Esophagus (tissue), 2 donors: Measurements from ENCODE around the gene FHIT. TPM values are rescaled to one million over a fixed set of nuclear protein-coding genes. Genes with fewer than 3 reads are reported as not detected.

Experiments used
- H3K27ac ChIP-seq, 2 donors: one replicate each; pipeline ENCODE4 v1.5.1; 2013; ENCODE audit warnings: low read depth in 2 of 2, mild to moderate bottlenecking in 2 of 2, inconsistent platforms in 1 of 2, low read length in 1 of 2, moderate library complexity in 1 of 2
- H3K27me3 ChIP-seq, 2 donors: one replicate each; pipeline ENCODE4 v1.6.1; 2013; ENCODE audit warnings: low read length in 2 of 2, control low read depth in 1 of 2, mild to moderate bottlenecking in 1 of 2; ENCODE audit not compliant: insufficient read depth in 2 of 2, control insufficient read depth in 1 of 2
- H3K36me3 ChIP-seq, 2 donors: one replicate each; pipeline ENCODE4 v1.6.1; 2013; ENCODE audit warnings: low read length in 1 of 2; ENCODE audit not compliant: control insufficient read depth in 2 of 2, insufficient read depth in 2 of 2
- H3K4me1 ChIP-seq, 2 donors: one replicate each; pipeline ENCODE4 v1.6.1; 2013; ENCODE audit warnings: low read length in 1 of 2; ENCODE audit not compliant: control insufficient read depth in 2 of 2, insufficient read depth in 2 of 2
- H3K4me3 ChIP-seq, 2 donors: one replicate each; pipeline ENCODE4 v1.5.1; 2013; ENCODE audit warnings: low read length in 2 of 2, mild to moderate bottlenecking in 2 of 2, low read depth in 1 of 2, moderate library complexity in 1 of 2
- H3K9me3 ChIP-seq, 2 donors: one replicate each; pipeline ENCODE4 v1.6.1; 2013; ENCODE audit warnings: mild to moderate bottlenecking in 2 of 2, low read depth in 1 of 2, low read length in 1 of 2, moderate library complexity in 1 of 2; ENCODE audit not compliant: control insufficient read depth in 2 of 2, insufficient read depth in 1 of 2
- WGBS, 2 donors: extraction: QIAGEN DNeasy Blood & Tissue Kit; methylation state at CpG; one replicate each; pipeline ENCODE4 v1.1.7; 2013; 5-methylcytosine and 5-hydroxymethylcytosine counted together
- polyA plus RNA-seq, 2 donors: library from polyadenylated mRNA; stranded (reverse); fragments of 200-250 nt; gene quantifications; one replicate each; pipeline ENCODE4 v1.2.3, GENCODE V29; 2013
- donor health status: healthy with polysubstance abuse.
- donor health status: Bipolar disorder and iron deficiency.

FHIT gene
- polyA plus RNA-seq, 2 donors = 3.4 to 5.0 TPM

DNA sequence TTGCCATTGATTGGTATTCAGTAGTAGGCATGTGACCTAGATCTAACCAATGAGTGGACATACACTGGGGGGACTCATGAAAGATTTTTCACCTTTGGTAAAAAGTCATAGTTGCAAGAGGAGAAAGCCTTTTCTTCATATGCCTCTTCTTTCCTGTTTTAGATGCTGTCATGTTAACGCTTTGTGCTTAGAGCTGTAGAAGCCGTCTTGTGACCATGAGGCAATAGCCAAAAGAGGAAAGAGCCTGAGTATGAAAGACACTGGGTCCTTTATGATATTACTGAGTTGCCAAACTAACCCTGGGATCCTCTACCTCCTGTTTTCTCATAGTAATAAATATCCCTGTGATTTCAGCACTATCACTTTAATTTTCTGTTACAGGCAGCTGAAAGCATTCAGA is 396.0 kb downstream of the FHIT start:
- Histone ChIP-seq H3K9me3 (no peaks in the 10 kb centered on the region), H3K4me3 (no peak overlapping the region), H3K27me3 (no peaks in the 10 kb centered on the region), H3K27ac (no peak overlapping the region), H3K4me1 (no peaks in the 10 kb centered on the region), H3K36me3 (no peaks in the 10 kb centered on the region)
- WGBS, 2 donors = 89 to 97% methylated on average over 2 of the region's 2 CpGs

DNA sequence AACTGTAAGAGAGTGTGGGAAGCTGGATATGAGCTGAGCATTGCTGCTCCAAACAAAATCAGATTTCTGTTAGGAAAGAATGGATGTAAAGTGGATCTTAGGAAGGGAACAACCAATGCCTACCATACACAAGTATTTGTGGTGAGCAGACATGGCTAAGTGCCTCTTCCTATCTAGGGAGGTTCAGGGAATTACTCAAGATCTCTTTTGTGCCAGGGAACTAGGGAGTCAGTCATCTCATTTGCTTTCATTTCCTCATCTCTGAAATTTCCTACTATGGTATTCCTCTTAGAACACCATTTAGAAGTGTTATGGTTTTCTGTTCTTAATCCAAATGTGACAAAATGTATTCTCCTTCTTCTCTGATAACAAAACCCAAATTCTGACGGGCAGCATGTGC is 396.5 kb downstream of the FHIT start:
- no peak overlapping the region for H3K27ac ChIP-seq
- WGBS, 2 donors = 85 to 88% methylated on average over 1 of the region's 1 CpG
- H3K9me3 ChIP-seq = no peaks in the 10 kb centered on the region
- H3K4me3 ChIP-seq = no peak overlapping the region
- H3K4me1 ChIP-seq = no peaks in the 10 kb centered on the region
- H3K36me3 ChIP-seq = no peaks in the 10 kb centered on the region
- no peaks in the 10 kb centered on the region for H3K27me3 ChIP-seq

- Histone ChIP-seq H3K4me1 (no peaks in the 10 kb centered on the region), H3K9me3 (no peaks in the 10 kb centered on the region), H3K36me3 (no peaks in the 10 kb centered on the region), H3K4me3 (no peak overlapping the region), H3K27ac (no peak overlapping the region), H3K27me3 (no peaks in the 10 kb centered on the region)
- 60 to 65% methylated on average over 2 of the region's 2 CpGs for WGBS, 2 donors
Measured at GRCh38 chr3:60847791-60848190, 403.5 kb downstream of the FHIT start.

GRCh38 chr3:60844256-60844655 is 407.0 kb downstream of the FHIT start:
- 67 to 80% methylated on average over 1 of the region's 1 CpG for WGBS, 2 donors

GRCh38 chr3:60841355-60841754 is 409.9 kb downstream of the FHIT start:
- Histone ChIP-seq H3K9me3 (no peaks in the 10 kb centered on the region), H3K27me3 (no peaks in the 10 kb centered on the region), H3K4me3 (no peak overlapping the region), H3K36me3 (no peaks in the 10 kb centered on the region), H3K27ac (no peak overlapping the region), H3K4me1 (no peaks in the 10 kb centered on the region)
- 80 to 86% methylated on average over 2 of the region's 2 CpGs for WGBS, 2 donors

More at GRCh38 chr3:60844256-60844655, 407.0 kb downstream of the FHIT start:
- no peaks in the 10 kb centered on the region for H3K36me3 ChIP-seq
- H3K27me3 ChIP-seq = no peaks in the 10 kb centered on the region
- no peaks in the 10 kb centered on the region for H3K4me1 ChIP-seq
- H3K9me3 ChIP-seq = no peaks in the 10 kb centered on the region
- H3K27ac ChIP-seq = no peak overlapping the region
- no peak overlapping the region for H3K4me3 ChIP-seq

- WGBS, 2 donors = 81 to 83% methylated on average over 4 of the region's 4 CpGs
- Histone ChIP-seq H3K9me3 (peaks cover 0 to 3% of the 10 kb centered on the region in 2 donors), H3K27me3 (no peaks in the 10 kb centered on the region), H3K36me3 (no peaks in the 10 kb centered on the region), H3K4me1 (no peaks in the 10 kb centered on the region), H3K4me3 (no peak overlapping the region), H3K27ac (no peak overlapping the region)
Measured at GRCh38 chr3:60839246-60839645, 412.0 kb downstream of the FHIT start.

- WGBS, 2 donors = 94 to 95% methylated on average over 5 of the region's 5 CpGs
- Histone ChIP-seq H3K4me1 (no peaks in the 10 kb centered on the region), H3K36me3 (no peaks in the 10 kb centered on the region), H3K27me3 (no peaks in the 10 kb centered on the region), H3K4me3 (no peak overlapping the region), H3K27ac (no peak overlapping the region), H3K9me3 (peaks cover 0 to 3% of the 10 kb centered on the region in 2 donors)
Measured at GRCh38 chr3:60835796-60836195, 415.5 kb downstream of the FHIT start.

GRCh38 chr3:60829058-60829457 is 422.2 kb downstream of the FHIT start:
- no peak overlapping the region for H3K4me3 ChIP-seq
- 85 to 96% methylated on average over 1 of the region's 1 CpG for WGBS, 2 donors
- H3K27ac ChIP-seq = no peak overlapping the region
- H3K4me1 ChIP-seq = no peaks in the 10 kb centered on the region
- no peaks in the 10 kb centered on the region for H3K9me3 ChIP-seq
- no peaks in the 10 kb centered on the region for H3K27me3 ChIP-seq
- H3K36me3 ChIP-seq = no peaks in the 10 kb centered on the region

DNA sequence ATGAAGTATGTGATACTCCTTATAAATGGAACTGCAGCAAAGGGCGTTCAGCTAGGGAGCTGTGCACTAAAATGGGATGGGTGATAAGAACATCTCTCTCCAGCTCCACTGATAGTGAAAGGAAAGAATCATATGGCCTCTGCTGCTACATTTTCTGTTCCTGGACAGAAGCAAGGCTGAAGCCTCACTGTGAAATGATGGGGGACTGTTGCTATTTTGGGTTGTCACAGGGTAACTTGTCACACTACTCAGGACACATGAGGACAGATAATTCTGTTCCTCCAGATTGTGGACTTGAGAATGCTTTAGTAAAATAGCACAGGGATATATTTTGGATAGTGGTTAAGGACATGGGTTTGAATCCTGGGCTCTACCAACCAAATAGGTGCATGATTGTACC is 423.6 kb downstream of the FHIT start:
- H3K9me3 ChIP-seq = no peaks in the 10 kb centered on the region
- no peak overlapping the region for H3K27ac ChIP-seq
- 89% methylated on average over 1 of the region's 1 CpG for WGBS, 2 donors
- no peaks in the 10 kb centered on the region for H3K4me1 ChIP-seq
- H3K4me3 ChIP-seq = no peak overlapping the region
- H3K27me3 ChIP-seq = no peaks in the 10 kb centered on the region
- no peaks in the 10 kb centered on the region for H3K36me3 ChIP-seq

- Histone ChIP-seq H3K27me3 (no peaks in the 10 kb centered on the region), H3K9me3 (no peaks in the 10 kb centered on the region), H3K4me1 (no peaks in the 10 kb centered on the region), H3K27ac (no peak overlapping the region), H3K36me3 (no peaks in the 10 kb centered on the region), H3K4me3 (no peak overlapping the region)
- WGBS, 2 donors = 92 to 96% methylated on average over 6 of the region's 6 CpGs
Measured at GRCh38 chr3:60826511-60826910, 424.7 kb downstream of the FHIT start.
